LNCaP clone FGC (cell line): ENCODE measurements around the gene NHSL1.

Experiments used
- DNase-seq: peaks from one replicate; pipeline ENCODE4 v3.0.0-alpha.2; 2011; ENCODE audit warnings: low read depth
- H3K4me3 ChIP-seq: 2 replicates; pipeline ENCODE4 v1.5.1; 2011; ENCODE audit warnings: mild to moderate bottlenecking, low read depth, low read length, control low read depth
- TF ChIP-seq, protein P1 (sequence below): IDR thresholded peaks from 2 replicates; pipeline ENCODE4 v1.5.1; 2012; ENCODE audit warnings: mild to moderate bottlenecking; ENCODE audit not compliant: control insufficient read depth, insufficient read depth; ENCODE audit errors: extremely low read depth

The NHSL1 gene

DNA sequence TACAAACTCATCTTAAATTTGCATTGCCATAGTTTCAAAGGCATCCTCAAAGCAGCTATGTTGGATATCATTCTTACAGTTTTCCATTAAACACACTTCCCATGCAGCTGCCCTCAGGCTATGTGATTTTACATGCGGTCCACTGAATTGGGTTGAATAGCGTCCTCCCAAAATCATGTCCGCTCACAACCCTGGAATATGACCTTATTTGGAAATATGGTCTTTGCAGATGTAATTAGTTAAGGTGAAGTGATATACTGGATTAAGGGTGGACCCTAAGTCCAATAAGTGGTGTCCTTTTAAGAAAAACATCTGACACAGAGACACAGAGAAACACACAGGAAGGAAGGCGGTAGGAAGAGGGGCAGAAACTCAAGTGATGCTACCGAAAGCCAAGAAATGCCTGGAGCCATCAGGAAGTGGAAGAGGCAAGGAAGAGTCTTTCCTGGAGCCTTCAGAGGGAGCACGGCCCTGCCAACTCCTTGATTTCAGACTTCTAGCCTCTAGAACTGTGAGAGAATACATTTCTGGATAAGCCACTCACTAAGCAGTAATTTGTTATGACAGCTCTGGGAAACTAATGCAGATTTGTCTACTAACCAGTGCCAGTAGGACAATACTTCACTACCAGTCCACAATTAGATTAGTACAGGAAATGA lies 42.7 kb upstream of the NHSL1 start:
- DNase-seq = no peak
- TF ChIP-seq, protein P1, sequence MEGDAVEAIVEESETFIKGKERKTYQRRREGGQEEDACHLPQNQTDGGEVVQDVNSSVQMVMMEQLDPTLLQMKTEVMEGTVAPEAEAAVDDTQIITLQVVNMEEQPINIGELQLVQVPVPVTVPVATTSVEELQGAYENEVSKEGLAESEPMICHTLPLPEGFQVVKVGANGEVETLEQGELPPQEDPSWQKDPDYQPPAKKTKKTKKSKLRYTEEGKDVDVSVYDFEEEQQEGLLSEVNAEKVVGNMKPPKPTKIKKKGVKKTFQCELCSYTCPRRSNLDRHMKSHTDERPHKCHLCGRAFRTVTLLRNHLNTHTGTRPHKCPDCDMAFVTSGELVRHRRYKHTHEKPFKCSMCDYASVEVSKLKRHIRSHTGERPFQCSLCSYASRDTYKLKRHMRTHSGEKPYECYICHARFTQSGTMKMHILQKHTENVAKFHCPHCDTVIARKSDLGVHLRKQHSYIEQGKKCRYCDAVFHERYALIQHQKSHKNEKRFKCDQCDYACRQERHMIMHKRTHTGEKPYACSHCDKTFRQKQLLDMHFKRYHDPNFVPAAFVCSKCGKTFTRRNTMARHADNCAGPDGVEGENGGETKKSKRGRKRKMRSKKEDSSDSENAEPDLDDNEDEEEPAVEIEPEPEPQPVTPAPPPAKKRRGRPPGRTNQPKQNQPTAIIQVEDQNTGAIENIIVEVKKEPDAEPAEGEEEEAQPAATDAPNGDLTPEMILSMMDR = no peak
- H3K4me3 ChIP-seq = no peak overlapping the region

DNA sequence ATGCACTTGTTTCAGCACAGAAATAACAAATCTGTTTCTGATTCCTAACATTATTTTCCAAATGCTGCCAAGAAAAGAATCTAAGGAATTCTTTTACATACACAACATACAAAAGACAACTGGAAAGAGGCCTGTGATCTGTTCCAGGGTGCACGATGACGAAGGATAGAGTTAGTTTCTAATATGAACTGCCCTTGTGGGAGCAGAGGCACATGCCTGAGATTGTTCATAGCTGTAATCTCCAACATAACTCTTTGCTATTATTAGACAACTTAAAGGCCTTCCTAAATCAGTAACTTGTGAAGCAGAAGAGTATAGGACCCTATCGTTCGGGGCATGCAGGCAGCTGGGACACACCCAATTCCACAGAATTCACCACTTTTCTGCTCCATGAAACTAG lies 41.2 kb upstream of the NHSL1 start:
- no peak overlapping the region for H3K4me3 ChIP-seq
- TF ChIP-seq, protein P1 = no peak
- no peak for DNase-seq

DNA sequence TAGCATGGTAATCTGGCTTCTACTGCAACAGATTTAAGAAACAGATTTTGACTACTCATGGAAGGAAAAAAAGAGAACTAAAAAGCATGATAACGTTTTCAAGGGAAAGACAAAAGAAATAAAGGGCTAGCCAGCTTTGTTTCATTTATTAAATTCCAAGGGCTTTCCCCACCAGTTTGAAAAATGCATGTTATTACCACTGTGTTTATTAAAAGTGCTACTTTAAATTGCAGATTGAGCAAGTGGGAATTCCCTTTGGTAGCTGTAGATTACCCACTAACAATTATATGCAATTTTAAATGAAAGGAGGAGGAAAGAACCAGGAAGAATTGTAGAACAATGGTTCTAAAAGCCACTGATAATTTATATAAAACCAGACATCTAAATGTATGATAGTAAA lies 40.6 kb upstream of the NHSL1 start:
- H3K4me3 ChIP-seq = no peak overlapping the region
- no peak for DNase-seq
- TF ChIP-seq, protein P1 = no peak

DNA sequence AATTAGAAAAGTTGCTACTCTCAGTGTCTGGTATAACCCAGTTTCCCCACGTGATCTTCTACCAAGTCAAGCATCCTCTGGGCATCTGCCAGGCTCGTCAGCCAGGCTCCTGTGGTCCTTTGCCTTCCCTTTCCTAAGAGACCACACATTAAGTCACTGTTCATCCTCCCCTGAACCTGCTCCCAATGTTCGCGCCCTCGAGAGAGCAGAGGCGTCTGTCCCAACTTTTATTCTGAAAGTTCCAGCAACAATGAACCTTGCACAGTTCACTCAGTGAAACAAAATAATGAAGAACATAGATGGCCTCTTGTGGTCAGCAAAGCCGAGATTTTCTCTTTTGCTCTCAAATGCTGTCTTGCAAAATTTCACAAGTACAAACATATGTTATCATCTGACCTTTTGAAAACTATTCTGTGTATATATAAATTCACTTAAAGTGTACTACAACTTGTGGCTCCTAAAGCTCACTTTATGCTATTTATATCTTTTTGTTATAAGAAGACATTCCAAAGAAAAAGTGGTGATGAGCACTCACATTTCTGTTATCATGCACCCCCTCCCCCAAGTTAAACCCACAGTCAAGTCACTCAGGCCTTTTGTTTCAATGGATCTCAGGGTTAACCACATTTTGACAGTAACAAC lies 39.2 kb upstream of the NHSL1 start:
- no peak for DNase-seq
- TF ChIP-seq, protein P1 = no peak
- no peak overlapping the region for H3K4me3 ChIP-seq

DNA sequence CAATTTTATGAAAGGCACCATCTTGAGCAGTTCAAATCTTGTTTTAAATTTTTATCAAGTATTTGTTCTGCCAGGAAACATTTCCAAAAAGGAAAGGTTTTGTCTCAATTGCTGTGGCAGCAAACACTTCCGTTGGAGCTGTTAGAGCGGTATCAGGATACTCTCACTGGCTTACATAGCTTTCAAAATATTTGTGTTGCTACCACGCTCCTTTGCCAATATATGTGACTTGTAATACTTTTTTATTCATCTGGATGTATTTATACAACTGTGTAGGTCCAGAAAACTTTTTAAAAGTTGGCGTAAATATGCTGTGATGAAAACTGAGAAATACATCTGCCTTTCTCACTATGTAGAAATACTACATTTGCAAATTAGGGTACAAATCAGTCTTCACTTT lies 37.8 kb upstream of the NHSL1 start:
- H3K4me3 ChIP-seq = no peak overlapping the region
- DNase-seq = no peak
- TF ChIP-seq, protein P1 = no peak

DNA sequence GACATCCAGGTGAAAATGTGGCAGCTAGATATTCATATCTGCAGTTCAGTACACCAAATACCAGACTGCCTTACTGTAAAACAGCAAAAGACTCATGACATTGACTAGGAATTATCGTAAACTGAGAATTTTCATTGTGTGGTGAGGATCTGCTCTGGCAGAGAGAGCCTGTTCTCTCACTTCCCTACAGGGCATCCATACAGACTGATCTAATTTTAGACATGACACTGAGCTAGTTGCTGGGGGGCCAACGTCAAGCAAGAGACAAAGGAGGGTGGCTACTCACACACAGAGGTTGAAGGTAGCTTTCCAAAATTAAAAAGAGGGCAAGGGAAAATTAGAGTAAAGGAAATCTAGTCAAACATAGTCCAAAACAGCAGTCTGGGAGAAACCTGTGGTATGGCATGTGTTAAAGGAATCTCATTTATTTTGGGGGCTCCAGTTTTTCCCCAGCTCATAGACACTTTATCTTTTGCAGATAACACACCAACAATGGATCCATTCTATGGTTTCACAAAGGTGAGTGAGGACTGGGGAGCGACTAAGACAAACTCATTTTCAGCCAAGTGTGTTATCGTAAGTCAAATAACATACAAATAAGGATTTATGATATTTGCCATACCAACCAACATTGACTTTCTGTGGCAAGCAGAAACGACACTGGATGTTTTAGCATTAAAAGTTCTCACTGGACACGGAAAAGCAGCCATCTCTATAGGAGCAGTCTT lies 36.6 kb upstream of the NHSL1 start:
- TF ChIP-seq, protein P1 = no peak
- no peak overlapping the region for H3K4me3 ChIP-seq
- no peak for DNase-seq
